IMR-90 (cell line): Measurements from ENCODE around the gene MARK2. TPM values are rescaled to one million over a fixed set of nuclear protein-coding genes. Genes with fewer than 3 reads are reported as not detected.

Source experiments
- ATAC-seq: fragments of 200-7000 bp; cut with Tn5 transposase; 2 replicates; pipeline ENCODE4 v1.9.1; 2020; ENCODE audit warnings: low read depth, mild to moderate bottlenecking, moderate library complexity
- BruUV-seq: library from RNA; stranded (reverse); fragments of 400-500 nt; replicated peaks from 2 replicates; lab custom pipeline; 2021; lab: Mats Ljungman, UMichigan
- CTCF ChIA-PET: fragments of 300-600 bp; formaldehyde crosslinking; extraction: SDS; loops from one replicate; lab custom pipeline; 2021; ENCODE audit warnings: antibody characterized with exemption; lab: Yijun Ruan, JAX
- POLR2A ChIA-PET: fragments of 300-600 bp; sonication (Branson Sonifier 250); formaldehyde crosslinking; loops from one replicate; lab custom pipeline; 2022; ENCODE audit warnings: antibody characterized with exemption; ENCODE audit not compliant: unreplicated experiment; lab: Charles Lee
- DNase-seq: peaks from one replicate; pipeline ENCODE4 v3.0.0; 2013
- H2AFZ ChIP-seq: replicated peaks from 2 replicates; pipeline ENCODE3; 2013; ENCODE audit warnings: low read length, mild to moderate bottlenecking; ENCODE audit not compliant: poor library complexity
- H2AK5ac ChIP-seq: 2 replicates; pipeline ENCODE4 v1.6.1; 2013; ENCODE audit warnings: low read depth, low read length, inconsistent platforms
- H2AK9ac ChIP-seq: replicated peaks from 2 replicates; pipeline ENCODE3; 2013; ENCODE audit warnings: mild to moderate bottlenecking, low read depth, low read length, moderate library complexity; ENCODE audit not compliant: poor library complexity
- H2BK120ac ChIP-seq: 2 replicates; pipeline ENCODE4 v1.6.1; 2013; ENCODE audit warnings: low read depth, low read length, inconsistent platforms
- H2BK15ac ChIP-seq: 3 replicates; pipeline ENCODE4 v1.6.1; 2013; ENCODE audit warnings: low read depth, low read length, inconsistent platforms
- H2BK20ac ChIP-seq: 2 replicates; pipeline ENCODE4 v1.6.1; 2013; ENCODE audit warnings: low read depth, mild to moderate bottlenecking, inconsistent platforms, low read length, moderate library complexity
- H2BK5ac ChIP-seq: 2 replicates; pipeline ENCODE4 v1.6.1; 2013; ENCODE audit warnings: mild to moderate bottlenecking, low read depth, low read length, inconsistent platforms; ENCODE audit not compliant: poor library complexity, severe bottlenecking
- H3K14ac ChIP-seq: replicated peaks from 2 replicates; pipeline ENCODE4 v1.6.1; 2013; ENCODE audit warnings: low read depth, low read length, inconsistent platforms
- H3K18ac ChIP-seq: 2 replicates; pipeline ENCODE4 v1.6.1; 2013; ENCODE audit warnings: low read depth, low read length, control low read depth
- H3K23ac ChIP-seq: 2 replicates; pipeline ENCODE4 v1.6.1; 2013; ENCODE audit warnings: low read depth, low read length, inconsistent platforms
- H3K27ac ChIP-seq: 2 replicates; pipeline ENCODE4 v1.5.1; 2013; ENCODE audit warnings: mild to moderate bottlenecking, control low read depth, low read length; ENCODE audit not compliant: insufficient read depth
- H3K27me3 ChIP-seq: 2 replicates; pipeline ENCODE4 v1.6.1; 2013; ENCODE audit warnings: low read length; ENCODE audit not compliant: control insufficient read depth, insufficient read depth
- H3K36me3 ChIP-seq: 2 replicates; pipeline ENCODE4 v1.6.1; 2013; ENCODE audit warnings: low read length, mixed read lengths; ENCODE audit not compliant: control insufficient read depth, insufficient read depth
- H3K4ac ChIP-seq: 2 replicates; pipeline ENCODE4 v1.6.1; 2013; ENCODE audit warnings: low read depth, low read length, inconsistent platforms
- H3K4me1 ChIP-seq: 2 replicates; pipeline ENCODE4 v1.6.1; 2013; ENCODE audit warnings: low read length, mixed read lengths; ENCODE audit not compliant: control insufficient read depth, insufficient read depth
- H3K4me2 ChIP-seq: 2 replicates; pipeline ENCODE4 v1.6.1; 2013; ENCODE audit warnings: low read depth, mild to moderate bottlenecking, control low read depth, low read length, moderate library complexity
- H3K4me3 ChIP-seq: 2 replicates; pipeline ENCODE4 v1.5.1; 2013; ENCODE audit warnings: low read depth, mild to moderate bottlenecking, control low read depth, low read length, moderate library complexity; ENCODE audit not compliant: insufficient read depth
- H3K56ac ChIP-seq: 2 replicates; pipeline ENCODE4 v1.6.1; 2013; ENCODE audit warnings: low read length, inconsistent platforms; ENCODE audit not compliant: insufficient read depth; ENCODE audit errors: extremely low read depth
- H3K79me1 ChIP-seq, 2 experiments: 2 replicates each; pipeline ENCODE4 v1.6.1; 2013; ENCODE audit warnings: low read length in 2 of 2, inconsistent platforms in 1 of 2, low read depth in 1 of 2
- H3K9ac ChIP-seq: 2 replicates; pipeline ENCODE4 v1.6.1; 2013; ENCODE audit warnings: low read depth, low read length, control low read depth
- H3K9me1 ChIP-seq: 2 replicates; pipeline ENCODE4 v1.6.1; 2013; ENCODE audit warnings: low read length, inconsistent platforms; ENCODE audit not compliant: insufficient read depth
- H3K9me3 ChIP-seq: 2 replicates; pipeline ENCODE4 v1.6.1; 2013; ENCODE audit warnings: low read length; ENCODE audit not compliant: control insufficient read depth, insufficient read depth
- H4K20me1 ChIP-seq: 2 replicates; pipeline ENCODE4 v1.6.1; 2013; ENCODE audit warnings: low read length, inconsistent platforms; ENCODE audit not compliant: insufficient read depth
- H4K5ac ChIP-seq: 2 replicates; pipeline ENCODE4 v1.6.1; 2013; ENCODE audit warnings: mild to moderate bottlenecking, low read depth, low read length, control low read depth
- H4K8ac ChIP-seq, 2 experiments: 2 replicates each; pipeline ENCODE4 v1.6.1; 2013; ENCODE audit warnings: low read depth in 2 of 2, low read length in 2 of 2, control low read depth in 1 of 2, inconsistent platforms in 1 of 2
- H4K91ac ChIP-seq: 2 replicates; pipeline ENCODE4 v1.6.1; 2013; ENCODE audit warnings: low read depth, low read length, inconsistent platforms; ENCODE audit not compliant: insufficient read depth
- CHD1 ChIP-seq: IDR thresholded peaks from 2 replicates; pipeline ENCODE4 v1.6.1; 2012; ENCODE audit warnings: low read depth, low read length, improper control_type of control experiment
- CTCF ChIP-seq: conservative IDR thresholded peaks from 2 replicates; pipeline ENCODE4 v1.5.1; 2012; ENCODE audit warnings: mild to moderate bottlenecking, low read depth, low read length, improper control_type of control experiment
- ELK1 ChIP-seq: fragments of 150-350 bp; IDR thresholded peaks from 2 replicates; pipeline ENCODE4 v1.6.1; 2016; ENCODE audit warnings: low read depth, mild to moderate bottlenecking, low read length, moderate library complexity, borderline replicate concordance
- FOS ChIP-seq: fragments of 150-350 bp; IDR thresholded peaks from 2 replicates; pipeline ENCODE4 v1.6.1; 2016; ENCODE audit warnings: low read depth, low read length
- MAFK ChIP-seq: IDR thresholded peaks from 2 replicates; pipeline ENCODE4 v1.6.1; 2012; ENCODE audit warnings: low read depth, low read length, improper control_type of control experiment
- MAZ ChIP-seq: IDR thresholded peaks from 2 replicates; pipeline ENCODE4 v1.6.1; 2012; ENCODE audit warnings: low read depth, mild to moderate bottlenecking, low read length, improper control_type of control experiment, moderate library complexity, borderline replicate concordance
- MXI1 ChIP-seq: IDR thresholded peaks from 2 replicates; pipeline ENCODE4 v1.6.1; 2012; ENCODE audit warnings: low read depth, mild to moderate bottlenecking, low read length, moderate library complexity, borderline replicate concordance
- NFE2L2 ChIP-seq: fragments of 150-350 bp; IDR thresholded peaks from 2 replicates; pipeline ENCODE4 v1.6.1; 2016; ENCODE audit warnings: low read depth, mild to moderate bottlenecking, low read length
- POLR2A ChIP-seq: IDR thresholded peaks from 2 replicates; pipeline ENCODE4 v1.6.1; 2012; ENCODE audit warnings: mild to moderate bottlenecking, low read depth, low read length
- RAD21 ChIP-seq: IDR thresholded peaks from 2 replicates; pipeline ENCODE4 v1.6.1; 2012; ENCODE audit warnings: low read length, improper control_type of control experiment
- RCOR1 ChIP-seq: IDR thresholded peaks from 2 replicates; pipeline ENCODE4 v1.6.1; 2012; ENCODE audit warnings: mild to moderate bottlenecking, low read length, improper control_type of control experiment; ENCODE audit not compliant: insufficient replicate concordance
- RFX5 ChIP-seq: IDR thresholded peaks from 2 replicates; pipeline ENCODE4 v1.8.0; 2012; ENCODE audit warnings: low read depth, mild to moderate bottlenecking, low read length, moderate library complexity
- SMC3 ChIP-seq: fragments of 150-350 bp; IDR thresholded peaks from 2 replicates; pipeline ENCODE4 v1.6.1; 2016; ENCODE audit warnings: low read depth, mild to moderate bottlenecking, antibody characterized with exemption, low read length, moderate library complexity
- USF2 ChIP-seq: fragments of 150-350 bp; IDR thresholded peaks from 2 replicates; pipeline ENCODE4 v1.6.1; 2017; ENCODE audit warnings: mild to moderate bottlenecking, antibody characterized with exemption, low read length, low read depth
- WGBS, 2 experiments: methylation state at CpG; one replicate each; pipeline versions ENCODE4 v1.1.5 to v1.1.7; 2013; ENCODE audit warnings: missing lambda C conversion rate in 2 of 2; ENCODE audit not compliant: insufficient read length in 1 of 2; ENCODE audit errors: extremely low coverage in 2 of 2; 5-methylcytosine and 5-hydroxymethylcytosine counted together
- dilution Hi-C: fragments of 300-500 bp; cut with HindIII; formaldehyde crosslinking; loops from one replicate; pipeline ENCODE4 v1.14.3; 2018; ENCODE audit warnings: low sequenced_read_pairs; ENCODE audit not compliant: unreplicated experiment
- in situ Hi-C: fragments of 300-500 bp; cut with MboI; formaldehyde crosslinking; loops from 3 replicates; pipeline ENCODE4 v1.14.3; 2019; ENCODE audit warnings: low sequenced_read_pairs, inconsistent platforms, mixed read lengths
- intact Hi-C: fragments of 100-400 bp; cut with micrococcal nuclease; formaldehyde crosslinking; loops from 2 replicates; pipeline ENCODE4 v1.10.0; 2022
- polyA plus RNA-seq, 3 experiments: library from polyadenylated mRNA; depleted of rRNA; stranded (reverse); fragments of >200 nt; gene quantifications; 2 replicates each; pipeline ENCODE4 v1.2.3, GENCODE V29; 2012; ENCODE audit warnings: low replicate concordance in 1 of 3
- total RNA-seq: library from RNA; depleted of rRNA; stranded (reverse); fragments of >200 nt; gene quantifications from 2 replicates; pipeline ENCODE4 v1.2.3, GENCODE V29; 2012

Gene MARK2
- total and polyA plus RNA-seq, 2 of the 4 experiments (the other 2 are of a cell fraction): 6.6 to 17.3 TPM

DNA sequence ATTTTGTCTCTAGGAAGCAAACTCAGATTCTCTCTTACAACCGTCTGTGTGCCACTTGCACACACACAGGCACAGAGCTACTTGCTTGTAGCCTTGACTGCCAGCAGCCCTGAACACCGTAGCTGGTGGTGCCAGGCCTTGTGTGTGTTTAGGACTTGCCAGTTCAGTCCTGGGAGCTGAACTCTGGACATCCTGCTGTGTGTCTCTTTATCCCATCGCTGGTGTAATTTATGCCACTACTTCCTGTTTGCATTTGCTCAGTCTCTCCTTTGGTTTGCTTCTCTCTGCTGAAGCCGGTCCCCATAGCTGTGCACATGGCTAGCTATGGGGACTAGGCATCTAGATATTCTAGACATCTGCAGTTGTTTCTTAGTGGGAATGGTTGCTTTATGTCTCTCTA is 24.0 kb downstream of the MARK2 start:
- peak overlapping the region; percentile 75; the same call in 1 of the 2 replicates for H3K23ac ChIP-seq
- DNase-seq: no peak
- WGBS, 2 experiments: 0% methylated on average over 1 of the region's 4 CpGs; no CpG with 5 or more reads in 1 of the 2 experiments

More for the DNA sequence above, 24.0 kb downstream of the MARK2 start:
- H3K27me3 ChIP-seq: no peaks in the 10 kb centered on the region
- H2BK5ac ChIP-seq: no peak overlapping the region
- no peak overlapping the region for H4K8ac ChIP-seq
- H3K18ac ChIP-seq: no peak overlapping the region
- H3K27ac ChIP-seq: no peak overlapping the region
- in situ Hi-C loops (no loop called here), intact Hi-C loops (no loop called here), dilution Hi-C loops (no loop called here)
- H4K5ac ChIP-seq: no peak overlapping the region
- peaks cover 55% of the 10 kb centered on the region for H4K20me1 ChIP-seq
- no TSS peak for BruUV-seq
- POLR2A ChIA-PET: interaction anchor here (0.8 kb wide), 1 partner anchor 15 kb away, joined by 3 read pairs; no protein-coding TSS in a partner anchor
- no peak overlapping the region for H3K4me2 ChIP-seq
- H2BK20ac ChIP-seq: no peak overlapping the region
- no peak for TF ChIP-seq CTCF
- TF ChIP-seq ELK1: no peak
- no peak for TF ChIP-seq CHD1
- TF ChIP-seq USF2: no peak
- TF ChIP-seq MXI1: no peak
- TF ChIP-seq RFX5: no peak
- TF ChIP-seq RAD21: no peak
- no peak for TF ChIP-seq MAFK
- no peak for TF ChIP-seq SMC3
- no peak for TF ChIP-seq NFE2L2
- TF ChIP-seq MAZ: no peak
- TF ChIP-seq FOS: no peak
- no peak for TF ChIP-seq POLR2A
- no peak for TF ChIP-seq RCOR1
- peaks cover 43 to 75% of the 10 kb centered on the region in 2 experiments for H3K79me1 ChIP-seq
- H4K91ac ChIP-seq: no peak overlapping the region
- H3K9ac ChIP-seq: no peak overlapping the region
- no peak overlapping the region for H2AFZ ChIP-seq
- CTCF ChIA-PET: interaction anchor here (0.6 kb wide), 1 partner anchor 132 kb away, joined by 3 read pairs; no protein-coding TSS in a partner anchor
- H2AK5ac ChIP-seq: peak overlapping the region; percentile 12; the same call in 1 of the 2 replicates
- H2AK9ac ChIP-seq: no peak overlapping the region
- H3K4me3 ChIP-seq: no peak overlapping the region
- H3K9me1 ChIP-seq: peaks cover 7% of the 10 kb centered on the region; the same call in 1 of the 2 replicates
- peak; percentile 70 for ATAC-seq
- no peaks in the 10 kb centered on the region for H3K9me3 ChIP-seq
- H2BK120ac ChIP-seq: no peak overlapping the region
- no peak overlapping the region for H2BK15ac ChIP-seq
- no peak overlapping the region; the same call in 1 of the 2 replicates for H3K4ac ChIP-seq
- peaks cover 4% of the 10 kb centered on the region; the same call in 1 of the 2 replicates for H3K36me3 ChIP-seq
- H3K14ac ChIP-seq: 0 out of 2 replicates have a peak overlapping the region, but pooled peaks have one; percentile 44
- no peak overlapping the region for H3K56ac ChIP-seq
- H3K4me1 ChIP-seq: peaks cover 8% of the 10 kb centered on the region
